ENCODE data around the gene GJD3.
"Not testable (repeated sequence)": the region's sequence is repeated elsewhere in the genome, so short reads cannot be mapped to it uniquely, and the experiment has no call there.

GJD3 gene, protein sequence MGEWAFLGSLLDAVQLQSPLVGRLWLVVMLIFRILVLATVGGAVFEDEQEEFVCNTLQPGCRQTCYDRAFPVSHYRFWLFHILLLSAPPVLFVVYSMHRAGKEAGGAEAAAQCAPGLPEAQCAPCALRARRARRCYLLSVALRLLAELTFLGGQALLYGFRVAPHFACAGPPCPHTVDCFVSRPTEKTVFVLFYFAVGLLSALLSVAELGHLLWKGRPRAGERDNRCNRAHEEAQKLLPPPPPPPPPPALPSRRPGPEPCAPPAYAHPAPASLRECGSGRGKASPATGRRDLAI

DNA sequence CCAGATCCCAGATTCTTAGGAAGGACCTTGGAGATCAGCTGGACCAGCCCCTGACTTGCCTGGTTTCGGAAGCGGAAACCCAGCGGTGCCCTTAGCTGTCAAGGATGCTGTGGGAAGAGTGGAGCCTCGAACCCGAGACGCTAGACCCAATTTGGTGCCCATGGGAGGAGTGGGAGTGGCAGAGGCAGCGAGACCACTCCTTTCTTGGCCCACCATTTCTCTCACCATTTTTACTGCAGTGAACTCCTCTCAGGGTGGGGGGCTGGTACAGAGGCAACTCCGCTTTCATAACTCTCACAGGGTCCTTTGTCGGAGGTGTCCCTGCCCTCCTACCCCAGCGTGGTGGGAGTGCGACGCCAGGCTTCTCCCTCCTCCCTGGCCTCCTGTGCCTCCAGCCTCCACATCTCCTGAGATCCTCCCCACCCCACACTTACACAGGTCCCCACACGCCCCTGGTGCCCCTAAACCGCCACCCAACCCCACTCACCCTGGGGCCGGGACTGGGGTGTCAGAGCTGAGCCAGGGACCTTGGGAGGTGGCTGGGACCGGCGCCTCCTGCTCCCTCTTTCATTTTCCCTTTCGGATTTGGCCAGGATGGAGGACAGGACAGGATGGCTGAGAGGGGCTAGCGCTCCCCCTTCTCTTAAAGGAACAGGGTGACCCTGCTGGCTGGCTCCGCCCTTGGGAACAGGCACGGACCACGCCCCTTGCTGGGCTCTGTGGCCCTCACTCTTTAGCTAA, at the start of gene GJD3:
TSS of gene GJD3 (minus strand) at position 617 of the 741 bp plus-strand sequence. CDS start 922 bp downstream, outside the sequence.
- no peak for DNase-seq (ENCODE audit: low spot score)

DNA sequence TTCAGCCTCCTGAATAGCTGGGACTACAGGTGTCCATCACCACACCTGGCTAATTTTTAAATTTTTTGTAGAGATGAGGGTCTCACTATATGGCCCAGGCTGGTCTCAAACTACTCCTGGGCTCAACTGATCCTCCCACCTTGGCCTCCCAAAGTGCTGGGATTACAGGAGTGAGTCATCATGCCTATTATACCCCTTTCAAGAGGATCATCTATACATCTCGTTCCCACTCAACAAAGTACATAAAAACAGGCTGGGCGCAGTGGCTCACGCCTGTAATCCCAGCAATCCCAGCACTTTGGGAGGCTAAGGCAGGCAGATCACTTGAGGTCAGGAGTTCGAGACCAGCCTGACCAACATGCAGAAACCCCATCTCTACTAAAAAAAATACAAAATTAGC, 49.8 kb upstream of the GJD3 start:
- DNase-seq (ENCODE audit: low spot score): not testable (repeated sequence)

DNA sequence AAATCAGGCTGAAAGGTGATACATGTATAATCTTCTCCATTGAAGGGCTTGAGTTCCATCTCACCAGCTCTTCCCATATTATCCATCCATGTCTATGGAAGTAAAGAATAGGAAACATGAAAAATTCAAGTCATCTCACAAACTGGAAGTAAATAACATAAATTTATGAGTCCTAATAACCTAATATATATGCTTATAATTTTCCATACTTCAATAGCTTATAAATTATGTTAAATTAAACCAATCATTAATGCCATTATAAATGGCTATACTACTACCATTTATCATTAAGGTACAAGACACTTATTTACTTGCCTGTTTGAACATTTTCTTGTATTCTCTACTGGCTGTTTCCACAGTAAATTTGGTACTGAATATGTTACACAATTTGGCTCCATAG, 48.3 kb upstream of the GJD3 start:
- DNase-seq (ENCODE audit: low spot score): no peak

DNA sequence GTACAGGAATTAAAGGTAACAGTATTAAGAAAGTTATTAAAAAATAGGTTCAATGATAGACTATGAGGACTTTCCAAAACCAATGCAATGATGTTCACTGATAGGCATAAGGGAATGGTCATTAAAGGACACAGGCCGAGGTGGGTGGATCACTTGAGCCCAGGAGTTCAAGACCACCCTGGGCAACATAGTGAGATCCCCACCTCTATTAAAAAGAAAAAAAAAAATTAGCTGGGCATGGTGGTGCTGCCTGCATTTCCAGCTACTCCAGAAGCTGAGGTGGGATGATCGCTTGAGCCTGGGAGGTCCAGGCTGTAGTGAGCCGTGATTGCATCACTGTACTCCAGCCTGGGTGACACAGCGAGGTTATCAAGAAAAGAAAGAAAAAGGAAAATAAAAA, 47.3 kb upstream of the GJD3 start:
- no peak for DNase-seq (ENCODE audit: low spot score)

DNA sequence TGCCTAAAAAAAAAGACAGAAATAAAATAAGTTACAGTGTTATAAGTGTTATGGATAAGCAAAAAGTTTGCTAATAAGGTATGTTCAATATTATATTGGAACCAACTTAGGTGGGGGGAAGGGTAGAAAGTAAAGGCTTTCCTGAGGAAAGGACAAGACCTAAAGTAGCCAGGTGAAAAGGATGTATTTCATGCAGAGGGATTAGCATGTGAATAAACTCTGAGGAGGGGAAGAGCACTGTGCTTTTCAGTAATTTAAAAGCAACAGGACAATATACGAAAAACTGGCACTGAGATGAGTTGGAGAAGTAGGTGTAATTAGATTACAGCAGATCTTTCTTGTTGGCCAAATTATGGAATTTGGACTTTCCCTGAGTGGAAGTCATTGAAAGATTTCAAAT, 45.5 kb upstream of the GJD3 start:
- DNase-seq (ENCODE audit: low spot score): no peak

DNA sequence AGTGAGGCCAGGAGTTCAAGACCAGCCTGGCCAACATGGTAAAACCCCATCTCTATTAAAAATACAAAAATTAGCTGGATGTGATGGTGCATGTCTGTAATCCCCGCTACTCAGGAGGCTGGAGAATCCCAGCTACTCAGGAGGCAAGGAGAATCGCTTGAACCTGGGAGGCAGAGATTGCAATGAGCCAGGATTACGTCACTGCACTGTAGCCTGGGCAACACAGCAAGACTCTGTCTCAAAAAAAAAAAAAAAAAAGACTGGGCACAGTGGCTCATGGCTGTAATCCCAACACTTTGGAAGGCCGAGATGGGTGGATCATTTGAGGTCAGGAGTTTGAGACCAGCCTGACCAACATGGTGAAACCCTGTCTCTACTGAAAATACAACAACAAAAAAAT, 45.0 kb upstream of the GJD3 start:
- not testable (repeated sequence) for DNase-seq (ENCODE audit: low spot score)

DNA sequence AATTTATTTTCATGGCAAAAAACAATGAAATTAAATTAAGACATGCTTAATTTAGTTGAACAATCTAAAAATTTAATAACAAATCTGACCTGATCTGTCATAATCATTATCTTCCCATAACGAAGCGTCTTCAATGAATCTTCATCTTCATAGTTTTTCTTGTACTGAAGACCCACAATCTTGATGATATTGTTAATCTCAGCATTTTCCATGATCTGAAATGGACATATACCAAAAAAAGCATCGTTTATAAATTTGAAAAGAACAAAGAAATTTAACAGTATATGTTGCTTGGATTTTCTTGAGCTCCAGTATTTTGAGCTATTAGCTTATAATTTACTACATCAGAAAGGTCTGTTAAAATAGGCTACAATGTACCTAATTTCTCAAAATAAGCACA, 42.9 kb upstream of the GJD3 start:
- DNase-seq (ENCODE audit: low spot score): no peak

DNA sequence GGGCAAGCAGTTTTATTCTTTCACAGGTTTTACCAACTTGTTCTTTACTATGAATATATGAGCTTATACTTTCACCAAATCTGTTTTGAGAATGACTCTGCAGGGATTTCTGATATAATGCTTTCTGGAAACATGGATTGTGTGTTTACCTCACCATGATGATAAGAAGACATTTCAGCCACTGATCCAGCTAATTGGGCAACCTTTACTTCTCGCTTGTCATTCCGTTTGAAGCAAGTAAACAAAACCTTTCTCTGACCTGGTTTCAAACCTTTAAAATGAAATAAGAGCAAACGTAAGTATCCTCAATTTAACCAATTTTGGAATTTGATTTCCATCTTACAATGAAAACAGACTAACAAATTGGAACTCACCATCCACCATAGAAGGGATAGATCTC, 39.5 kb upstream of the GJD3 start:
- DNase-seq (ENCODE audit: low spot score): no peak

DNA sequence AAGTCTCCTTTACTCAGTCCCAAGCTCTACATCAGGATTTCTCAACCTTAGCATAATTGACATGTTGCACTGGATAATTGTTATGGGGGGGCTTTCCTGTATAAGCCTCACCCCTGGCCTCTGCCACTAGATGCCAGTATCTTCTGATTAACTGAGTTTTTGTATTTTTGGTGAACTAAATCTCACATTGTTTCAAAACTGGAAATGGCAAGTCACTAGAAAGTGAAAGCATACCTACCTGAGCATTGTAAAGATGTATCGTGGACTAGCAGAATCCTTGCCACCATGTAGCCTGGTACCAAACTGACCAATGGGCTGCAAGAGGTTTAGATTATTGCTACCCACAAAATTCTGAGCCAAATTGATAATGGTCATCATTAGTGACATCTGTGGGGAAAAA, 38.1 kb upstream of the GJD3 start:
- DNase-seq (ENCODE audit: low spot score): no peak

DNA sequence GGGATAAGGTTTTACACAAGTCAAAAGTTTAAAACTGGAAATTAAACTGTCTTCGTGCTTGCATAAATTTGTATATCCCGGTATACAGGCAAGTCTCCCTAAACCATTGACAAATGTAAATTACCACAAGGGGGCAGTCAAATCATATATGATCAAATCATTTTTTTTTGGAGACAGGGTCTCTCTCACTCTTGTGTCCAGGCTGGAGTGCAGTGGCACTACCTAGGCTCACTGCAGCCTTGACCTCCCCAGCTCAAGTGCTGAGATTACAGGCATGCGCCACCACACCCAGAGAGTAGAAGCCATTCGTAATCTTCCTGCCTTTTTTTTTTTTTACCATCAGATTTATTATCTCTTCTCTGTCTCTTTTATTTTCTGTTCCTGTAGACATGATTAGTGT, 34.6 kb upstream of the GJD3 start:
- no peak for DNase-seq (ENCODE audit: low spot score)

DNA sequence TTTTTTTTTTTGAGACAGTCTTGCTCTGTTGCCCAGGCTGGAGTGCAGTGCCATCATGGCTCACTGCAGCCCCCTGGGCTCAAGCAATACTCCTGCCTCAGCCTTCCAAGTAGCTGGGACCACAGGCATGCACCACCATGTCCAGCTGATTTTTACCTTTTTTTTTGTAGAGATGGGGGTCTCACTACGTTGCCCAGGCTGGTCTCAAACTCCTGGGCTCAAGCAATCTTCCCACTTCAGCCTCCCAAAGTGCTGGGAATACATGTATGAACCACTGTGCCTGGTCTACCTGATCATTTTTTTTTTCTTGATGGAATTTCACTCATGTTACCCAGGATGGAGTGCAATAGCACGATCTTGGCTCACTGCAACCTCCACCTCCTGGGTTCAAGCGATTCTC, 22.0 kb upstream of the GJD3 start:
- not testable (repeated sequence) for DNase-seq (ENCODE audit: low spot score)

DNA sequence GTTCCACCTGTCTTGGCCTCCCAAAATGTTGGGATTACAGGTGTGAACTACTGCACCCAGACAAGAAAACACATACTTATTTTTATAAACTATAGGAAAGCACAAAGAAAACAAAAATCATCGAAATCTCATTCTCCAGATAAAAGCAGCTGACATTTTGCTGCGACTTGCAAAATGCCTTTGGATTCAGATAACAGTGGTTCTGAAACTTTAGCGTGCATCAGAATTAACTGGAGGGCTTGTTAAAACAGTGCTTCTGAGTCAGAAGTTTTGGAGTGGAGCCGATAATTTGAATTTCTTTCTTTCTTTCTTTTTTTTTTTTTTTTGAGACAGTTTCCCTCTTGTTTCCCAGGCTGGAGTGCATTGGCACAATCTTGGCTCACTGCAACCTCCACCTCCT, 17.7 kb upstream of the GJD3 start:
- no peak for DNase-seq (ENCODE audit: low spot score)

DNA sequence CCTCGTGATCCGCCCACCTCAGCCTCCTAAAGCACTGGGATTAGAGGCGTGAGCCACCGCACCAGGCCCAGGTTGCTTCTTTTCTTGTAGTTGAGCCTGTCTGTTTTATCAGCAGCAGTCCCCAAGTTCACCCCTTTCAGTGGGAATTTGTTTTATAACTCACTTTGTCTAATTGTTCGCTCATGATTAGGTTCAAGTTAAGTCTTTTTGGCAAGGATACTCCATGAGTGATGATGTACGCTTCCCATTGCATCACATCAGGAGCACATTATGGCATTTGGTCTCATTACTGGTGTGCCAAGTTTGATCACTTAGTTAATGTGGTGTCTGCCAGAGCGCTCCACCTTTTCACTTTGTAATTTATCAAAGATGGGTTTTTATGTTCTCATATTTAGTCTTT, 14.4 kb upstream of the GJD3 start:
- DNase-seq (ENCODE audit: low spot score): no peak

DNA sequence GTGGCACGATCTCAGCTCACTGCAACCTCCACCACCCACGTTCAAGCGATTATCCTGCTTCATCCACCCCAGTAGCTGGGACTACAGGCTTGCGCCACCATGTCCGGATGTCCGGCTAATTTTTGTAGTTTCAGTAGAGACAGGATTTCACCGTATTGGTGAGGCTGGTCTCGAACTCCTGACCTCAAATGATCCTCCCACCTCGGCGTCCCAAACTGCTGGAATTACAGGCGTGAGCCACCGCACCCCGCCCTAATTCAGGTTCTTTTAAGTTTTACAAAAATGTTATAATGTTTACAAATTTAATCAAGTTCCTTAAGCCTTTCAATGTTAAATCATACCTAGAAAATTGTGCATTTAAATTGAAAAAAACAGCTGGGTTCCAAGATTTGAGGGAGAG, 13.3 kb upstream of the GJD3 start:
- no peak for DNase-seq (ENCODE audit: low spot score)

DNA sequence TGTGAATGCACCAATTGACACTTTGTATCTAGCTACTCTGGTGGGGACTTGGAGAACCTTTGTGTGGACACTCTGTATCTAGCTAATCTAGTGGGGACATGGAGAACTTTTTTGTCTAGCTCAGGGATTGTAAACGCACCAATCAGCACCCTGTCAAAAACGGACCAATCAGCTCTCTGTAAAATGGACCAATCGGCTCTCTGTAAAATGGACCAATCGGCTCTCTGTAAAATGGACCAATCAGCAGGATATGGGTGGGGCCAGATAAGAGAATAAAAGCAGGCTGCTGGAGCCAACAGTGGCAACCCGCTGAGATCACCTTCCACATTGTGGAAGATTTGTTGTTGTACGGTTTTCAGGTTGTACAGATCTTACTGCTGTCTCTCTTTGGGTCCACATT, 12.0 kb upstream of the GJD3 start:
- DNase-seq (ENCODE audit: low spot score): not testable (repeated sequence)

DNA sequence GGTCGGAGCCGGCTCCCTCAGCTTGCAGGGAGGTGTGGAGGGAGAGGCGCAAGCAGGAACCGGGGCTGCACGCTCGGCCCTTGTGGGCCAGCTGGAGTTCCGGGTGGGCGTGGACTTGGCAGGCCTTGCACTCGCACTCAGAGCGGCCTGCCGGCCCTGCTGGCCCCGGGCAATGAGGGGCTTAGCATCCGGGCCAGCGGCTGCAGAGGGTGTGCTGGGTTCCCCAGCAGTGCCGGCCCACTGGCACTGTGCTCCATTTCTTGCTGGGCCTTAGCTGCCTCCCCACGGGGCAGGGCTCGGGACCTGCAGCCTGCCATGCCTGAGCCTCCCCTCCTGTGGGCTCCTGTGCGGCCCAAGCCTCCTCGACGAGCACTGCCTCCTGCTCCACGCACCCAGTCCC, 11.2 kb upstream of the GJD3 start:
- DNase-seq (ENCODE audit: low spot score): not testable (repeated sequence)

DNA sequence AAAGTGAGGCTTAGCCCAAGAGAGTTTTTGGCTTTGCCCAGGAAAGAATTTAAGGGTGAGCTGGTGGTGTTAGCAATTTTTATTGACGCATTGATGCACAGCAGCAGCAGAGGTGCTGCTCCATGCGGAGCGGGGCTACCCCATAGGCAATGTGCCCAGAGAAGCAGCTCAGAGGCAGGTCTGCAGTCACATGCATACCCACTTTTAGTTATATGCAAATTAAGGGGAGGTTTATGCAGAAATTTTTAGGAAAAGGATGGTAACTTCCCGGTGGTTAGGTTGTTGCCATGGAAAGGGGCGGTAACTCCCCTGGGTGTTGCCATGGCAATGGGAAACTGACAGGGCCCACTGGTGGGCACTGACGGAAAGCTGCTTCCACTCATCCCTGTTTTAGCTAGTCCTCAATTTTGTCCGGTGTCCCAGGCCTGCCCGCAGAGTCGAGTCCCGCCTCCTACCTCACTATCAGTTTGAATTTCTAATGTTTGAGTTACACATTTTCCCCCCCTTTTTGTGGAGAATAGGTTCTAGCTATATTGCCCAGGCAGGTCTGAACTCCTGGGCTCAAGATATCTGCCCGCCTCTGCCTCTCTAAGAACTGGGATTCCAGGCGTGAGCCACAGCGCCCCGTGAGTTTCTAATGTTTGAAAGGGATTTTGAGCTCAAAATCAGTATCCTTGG, 10.4 kb upstream of the GJD3 start:
- DNase-seq (ENCODE audit: low spot score): no peak

DNA sequence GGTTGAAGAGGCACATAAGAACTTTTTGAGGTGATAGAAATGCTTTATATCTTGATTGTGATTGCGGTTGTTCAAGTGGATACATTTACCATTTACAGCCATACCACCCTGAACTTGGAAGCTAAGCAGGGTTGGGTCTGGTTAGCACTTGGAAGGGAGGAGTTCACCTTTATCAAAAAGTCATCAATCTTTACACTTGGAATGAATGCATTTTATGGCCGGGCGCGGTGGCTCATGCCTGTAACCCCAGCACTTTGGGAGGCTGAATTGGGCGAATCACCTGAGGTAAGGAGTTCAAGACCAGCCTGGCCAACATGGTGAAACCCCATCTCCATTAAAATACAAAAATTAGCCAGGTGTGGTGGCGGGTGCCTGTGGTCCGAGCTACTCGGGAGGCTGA, 9.5 kb upstream of the GJD3 start:
- no peak for DNase-seq (ENCODE audit: low spot score)

DNA sequence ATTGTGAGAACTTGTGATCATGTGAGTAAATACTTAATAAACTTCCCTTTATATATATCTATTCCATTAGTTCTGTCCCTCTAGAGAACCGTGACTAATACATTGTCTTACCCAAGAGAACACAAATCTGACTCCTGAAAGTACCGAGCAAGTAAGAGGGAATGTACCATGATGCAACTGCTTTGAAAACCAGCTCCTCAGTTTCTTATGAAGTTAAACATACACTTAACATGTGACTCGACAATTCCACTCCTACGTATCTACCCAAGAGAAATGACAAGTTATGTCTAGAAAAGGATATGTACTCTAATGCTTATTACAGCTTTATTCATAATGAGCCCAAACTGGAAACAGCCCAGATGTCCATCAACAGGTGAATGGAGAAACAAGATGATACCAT, 8.8 kb upstream of the GJD3 start:
- no peak for DNase-seq (ENCODE audit: low spot score)

DNA sequence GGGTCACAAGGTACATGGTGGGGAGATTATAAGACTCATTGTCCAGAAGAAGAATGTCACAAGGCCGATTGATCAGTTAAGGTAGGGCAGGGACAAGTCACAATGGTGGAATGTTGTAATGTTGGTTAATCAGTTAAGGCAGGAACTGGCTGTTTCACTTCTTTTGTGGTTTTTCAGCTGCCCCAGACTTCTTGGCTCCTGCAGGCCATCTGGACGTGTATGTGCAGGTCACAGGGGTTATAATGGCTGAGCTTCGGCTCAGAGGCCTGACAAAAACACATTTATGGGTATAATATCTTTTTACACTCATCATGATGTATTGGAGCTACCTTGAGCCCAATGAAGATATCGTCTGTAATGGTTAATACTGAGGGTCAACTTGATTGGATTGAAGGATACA, 8.1 kb upstream of the GJD3 start:
- DNase-seq (ENCODE audit: low spot score): not testable (repeated sequence)

DNA sequence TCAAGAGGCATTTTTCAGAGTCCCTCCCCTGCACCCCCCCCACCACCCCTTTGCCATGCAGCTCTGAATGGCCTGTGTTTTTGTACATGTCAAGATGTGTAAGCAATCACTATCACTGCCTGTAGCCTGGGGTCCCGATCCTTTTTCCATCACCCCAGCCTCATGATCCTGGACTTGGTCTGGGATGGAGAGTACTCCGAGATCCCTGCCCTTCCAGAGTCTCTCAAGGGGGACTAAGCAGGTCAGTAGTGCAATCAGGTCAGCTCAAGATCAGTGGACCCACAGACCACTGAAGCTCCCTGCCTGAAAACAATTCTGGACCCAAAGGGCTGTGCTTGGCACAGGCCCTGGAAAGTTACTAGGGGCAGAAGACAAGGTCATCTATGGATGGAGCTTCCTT, 7.5 kb upstream of the GJD3 start:
- no peak for DNase-seq (ENCODE audit: low spot score)

DNA sequence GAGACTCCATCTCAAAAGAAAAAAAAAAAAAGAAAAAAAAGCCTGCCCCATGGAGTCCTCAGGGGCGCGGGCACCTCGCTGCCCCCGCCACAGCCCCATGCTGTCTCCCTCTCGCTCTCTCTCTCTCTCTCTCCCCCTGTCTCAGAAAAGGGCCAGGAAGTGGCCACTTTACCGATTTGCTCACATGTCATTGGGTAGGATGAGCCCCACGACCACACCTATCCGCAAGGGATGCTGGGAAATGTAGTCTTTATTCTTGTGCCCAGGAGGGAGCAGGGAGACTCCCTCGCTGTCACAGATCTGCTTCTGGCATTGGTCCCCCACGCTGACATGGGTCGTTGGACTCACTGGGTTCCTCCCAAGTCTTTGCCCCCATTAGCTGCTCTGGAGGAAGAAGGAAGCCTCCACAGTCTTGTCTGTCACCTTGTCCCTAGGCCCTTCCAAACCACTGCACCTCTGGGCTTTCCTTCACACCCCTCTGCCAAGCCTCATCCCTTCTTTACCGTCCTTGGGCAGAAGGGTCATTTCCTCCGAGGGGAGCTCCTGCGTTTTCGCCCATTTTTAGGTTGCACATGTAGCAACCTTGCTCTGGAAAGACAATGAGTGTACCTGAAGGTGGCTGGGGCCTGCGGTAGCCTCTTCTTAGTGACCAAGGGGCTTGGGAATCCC, 6.9 kb upstream of the GJD3 start:
- no peak for DNase-seq (ENCODE audit: low spot score)

DNA sequence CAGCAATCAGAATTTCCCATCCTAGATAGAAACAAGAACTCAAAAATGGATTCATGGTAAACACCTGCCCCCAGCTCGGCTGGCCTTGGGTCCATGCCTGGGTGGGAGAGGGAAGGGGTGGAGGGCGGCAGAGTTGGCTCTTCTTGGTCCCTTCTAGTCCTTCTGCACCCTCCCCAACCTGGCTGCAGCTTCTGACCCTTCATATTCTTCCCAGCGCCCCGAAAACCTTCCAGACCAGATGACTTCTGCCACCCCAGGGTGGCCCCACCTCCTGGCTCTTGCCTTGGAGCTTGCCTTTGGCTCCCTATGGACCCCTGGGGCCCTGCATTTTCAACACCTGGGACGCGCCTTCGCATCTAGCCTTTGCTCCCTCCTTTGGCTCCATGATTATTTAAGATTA, 5.4 kb upstream of the GJD3 start:
- DNase-seq (ENCODE audit: low spot score): no peak
